Measurements from ENCODE around the gene RPP30.

Gene RPP30

DNA sequence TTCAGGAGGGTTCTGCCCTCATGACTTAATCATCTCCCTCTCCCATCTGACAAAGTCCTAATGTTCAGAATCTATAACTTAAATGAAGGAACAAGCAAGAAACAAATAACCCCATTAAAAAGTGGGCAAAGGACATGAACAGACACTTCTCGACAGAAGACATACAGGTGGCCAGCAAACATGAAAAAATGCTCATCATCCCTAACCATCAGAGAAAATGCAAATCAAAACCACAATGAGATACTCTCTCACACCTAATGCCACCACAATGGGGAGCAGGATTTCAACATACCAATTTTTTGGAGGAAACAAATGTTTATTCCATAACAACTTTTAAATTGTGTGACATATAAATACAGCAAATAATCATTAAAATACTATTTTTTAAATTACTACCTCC, 11.0 kb upstream of the RPP30 start:
- Histone ChIP-seq H3K27me3 (ENCODE audit: insufficient read depth, low read length, poor library complexity) (peaks cover 63% of the 10 kb centered on the region), H3K9me3 (ENCODE audit: insufficient read depth, low read length, severe bottlenecking) (no peaks in the 10 kb centered on the region), H2AFZ (ENCODE audit: low read depth, low read length) (no peak overlapping the region), H3K36me3 (ENCODE audit: insufficient read depth, low read length) (no peaks in the 10 kb centered on the region), H3K4me1 (ENCODE audit: insufficient read depth, low read length) (peaks cover 14% of the 10 kb centered on the region), H4K20me1 (ENCODE audit: insufficient read depth, low read length) (no peaks in the 10 kb centered on the region), H3K4me2 (ENCODE audit: insufficient read depth, low read length) (no peak overlapping the region), H3K27ac (ENCODE audit: low read length) (no peak overlapping the region), H3K9ac (ENCODE audit: low read depth, low read length) (no peak overlapping the region), H3K79me2 (ENCODE audit: insufficient read depth, low read length) (no peaks in the 10 kb centered on the region), H3K4me3 (ENCODE audit: low read depth in 1 of 2, low read length in 2 of 2) (no peak overlapping the region)
- DNase-seq (no peak), ATAC-seq (ENCODE audit: insufficient read depth, low read depth) (no peak)
- TF ChIP-seq, protein P1, sequence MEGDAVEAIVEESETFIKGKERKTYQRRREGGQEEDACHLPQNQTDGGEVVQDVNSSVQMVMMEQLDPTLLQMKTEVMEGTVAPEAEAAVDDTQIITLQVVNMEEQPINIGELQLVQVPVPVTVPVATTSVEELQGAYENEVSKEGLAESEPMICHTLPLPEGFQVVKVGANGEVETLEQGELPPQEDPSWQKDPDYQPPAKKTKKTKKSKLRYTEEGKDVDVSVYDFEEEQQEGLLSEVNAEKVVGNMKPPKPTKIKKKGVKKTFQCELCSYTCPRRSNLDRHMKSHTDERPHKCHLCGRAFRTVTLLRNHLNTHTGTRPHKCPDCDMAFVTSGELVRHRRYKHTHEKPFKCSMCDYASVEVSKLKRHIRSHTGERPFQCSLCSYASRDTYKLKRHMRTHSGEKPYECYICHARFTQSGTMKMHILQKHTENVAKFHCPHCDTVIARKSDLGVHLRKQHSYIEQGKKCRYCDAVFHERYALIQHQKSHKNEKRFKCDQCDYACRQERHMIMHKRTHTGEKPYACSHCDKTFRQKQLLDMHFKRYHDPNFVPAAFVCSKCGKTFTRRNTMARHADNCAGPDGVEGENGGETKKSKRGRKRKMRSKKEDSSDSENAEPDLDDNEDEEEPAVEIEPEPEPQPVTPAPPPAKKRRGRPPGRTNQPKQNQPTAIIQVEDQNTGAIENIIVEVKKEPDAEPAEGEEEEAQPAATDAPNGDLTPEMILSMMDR (IDR thresholded peaks at IDR 0.05; ENCODE audit: borderline replicate concordance, extremely low read depth, low read length, poor library complexity, severe bottlenecking) = no peak
- no peak for TF ChIP-seq EZH2 (IDR thresholded peaks at IDR 0.05; ENCODE audit: borderline replicate concordance, low read depth, low read length, severe bottlenecking)

DNA sequence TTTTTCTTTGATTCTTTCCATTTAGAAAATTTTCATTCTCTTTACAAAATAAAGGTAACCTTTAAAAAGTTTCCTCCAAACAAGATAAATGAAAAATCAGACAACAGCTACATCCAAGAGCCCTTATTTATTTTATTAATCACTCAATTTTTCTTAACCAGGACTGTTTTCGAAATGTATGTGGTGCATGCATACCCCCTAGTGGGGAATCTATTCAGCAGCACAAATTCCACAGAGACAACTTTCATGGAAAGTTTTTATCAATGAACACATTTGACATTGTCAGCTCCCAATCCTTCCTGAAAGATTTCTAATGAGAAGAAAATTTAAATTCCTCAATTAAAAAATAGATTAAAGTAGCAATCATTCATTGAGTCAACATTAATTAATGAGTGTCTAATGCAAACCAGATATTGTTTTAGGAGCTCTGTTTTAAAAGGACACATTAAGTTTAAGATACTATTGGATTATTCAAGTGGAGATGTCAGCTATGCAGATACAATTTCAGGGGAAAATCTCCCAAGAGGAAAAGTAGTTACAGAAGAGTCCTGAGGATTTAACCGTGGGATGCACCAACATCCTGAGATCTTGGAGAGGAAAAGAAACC, 8.8 kb upstream of the RPP30 start:
- Histone ChIP-seq H3K27me3 (ENCODE audit: insufficient read depth, low read length, poor library complexity) (peaks cover 50% of the 10 kb centered on the region), H2AFZ (ENCODE audit: low read depth, low read length) (no peak overlapping the region), H3K27ac (ENCODE audit: low read length) (no peak overlapping the region), H4K20me1 (ENCODE audit: insufficient read depth, low read length) (no peaks in the 10 kb centered on the region), H3K4me3 (ENCODE audit: low read depth in 1 of 2, low read length in 2 of 2) (no peak overlapping the region), H3K4me2 (ENCODE audit: insufficient read depth, low read length) (no peak overlapping the region), H3K4me1 (ENCODE audit: insufficient read depth, low read length) (peaks cover 5% of the 10 kb centered on the region), H3K9ac (ENCODE audit: low read depth, low read length) (no peak overlapping the region), H3K36me3 (ENCODE audit: insufficient read depth, low read length) (no peaks in the 10 kb centered on the region), H3K79me2 (ENCODE audit: insufficient read depth, low read length) (no peaks in the 10 kb centered on the region), H3K9me3 (ENCODE audit: insufficient read depth, low read length, severe bottlenecking) (no peaks in the 10 kb centered on the region)
- ATAC-seq (ENCODE audit: insufficient read depth, low read depth) = no peak
- DNase-seq = no peak
- TF ChIP-seq, protein P1 (IDR thresholded peaks at IDR 0.05; ENCODE audit: borderline replicate concordance, extremely low read depth, low read length, poor library complexity, severe bottlenecking) = peak; percentile 80
- no peak for TF ChIP-seq EZH2 (IDR thresholded peaks at IDR 0.05; ENCODE audit: borderline replicate concordance, low read depth, low read length, severe bottlenecking)

DNA sequence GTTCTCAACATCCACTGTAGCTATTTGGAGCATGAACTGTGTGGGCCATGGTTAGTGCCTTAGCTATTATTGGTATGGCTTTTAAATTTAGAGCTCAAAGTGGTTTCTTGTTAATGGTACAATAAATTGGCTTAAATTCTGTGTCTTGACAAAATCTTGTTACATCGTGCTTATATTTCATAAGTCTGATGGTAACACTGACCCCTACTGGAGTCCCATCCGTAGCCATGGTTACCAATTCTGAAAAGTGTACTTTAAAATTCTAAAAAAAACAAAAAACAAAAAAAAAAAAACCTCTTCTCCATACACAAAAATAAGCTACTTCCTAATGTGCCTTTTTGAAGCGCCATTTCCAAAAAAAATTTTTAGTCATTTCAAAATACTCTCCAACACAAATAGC, 6.4 kb upstream of the RPP30 start:
- no peak for ATAC-seq (ENCODE audit: insufficient read depth, low read depth)

More for the DNA sequence above, 6.4 kb upstream of the RPP30 start:
- H3K27me3 ChIP-seq (ENCODE audit: insufficient read depth, low read length, poor library complexity) = peaks cover 32% of the 10 kb centered on the region
- H3K27ac ChIP-seq (ENCODE audit: low read length) = no peak overlapping the region
- no peak for DNase-seq
- no peaks in the 10 kb centered on the region for H3K36me3 ChIP-seq (ENCODE audit: insufficient read depth, low read length)
- H2AFZ ChIP-seq (ENCODE audit: low read depth, low read length) = no peak overlapping the region
- peaks cover 4% of the 10 kb centered on the region for H3K9me3 ChIP-seq (ENCODE audit: insufficient read depth, low read length, severe bottlenecking)
- H3K4me1 ChIP-seq (ENCODE audit: insufficient read depth, low read length) = no peaks in the 10 kb centered on the region
- no peak overlapping the region for H3K4me3 ChIP-seq (ENCODE audit: low read depth in 1 of 2, low read length in 2 of 2)
- H3K4me2 ChIP-seq (ENCODE audit: insufficient read depth, low read length) = no peak overlapping the region
- no peak overlapping the region for H3K9ac ChIP-seq (ENCODE audit: low read depth, low read length)
- H3K79me2 ChIP-seq (ENCODE audit: insufficient read depth, low read length) = no peaks in the 10 kb centered on the region
- TF ChIP-seq, protein P1 (IDR thresholded peaks at IDR 0.05; ENCODE audit: borderline replicate concordance, extremely low read depth, low read length, poor library complexity, severe bottlenecking) = peak; percentile 34
- no peak for TF ChIP-seq EZH2 (IDR thresholded peaks at IDR 0.05; ENCODE audit: borderline replicate concordance, low read depth, low read length, severe bottlenecking)
- H4K20me1 ChIP-seq (ENCODE audit: insufficient read depth, low read length) = no peaks in the 10 kb centered on the region
